ENCODE results near the gene HDAC4. TPM values are rescaled to one million over a fixed set of nuclear protein-coding genes. Genes with fewer than 3 reads are reported as not detected.

HDAC4 gene
- total RNA-seq, 1 donor from 2014 or later = 65.7 TPM

DNA sequence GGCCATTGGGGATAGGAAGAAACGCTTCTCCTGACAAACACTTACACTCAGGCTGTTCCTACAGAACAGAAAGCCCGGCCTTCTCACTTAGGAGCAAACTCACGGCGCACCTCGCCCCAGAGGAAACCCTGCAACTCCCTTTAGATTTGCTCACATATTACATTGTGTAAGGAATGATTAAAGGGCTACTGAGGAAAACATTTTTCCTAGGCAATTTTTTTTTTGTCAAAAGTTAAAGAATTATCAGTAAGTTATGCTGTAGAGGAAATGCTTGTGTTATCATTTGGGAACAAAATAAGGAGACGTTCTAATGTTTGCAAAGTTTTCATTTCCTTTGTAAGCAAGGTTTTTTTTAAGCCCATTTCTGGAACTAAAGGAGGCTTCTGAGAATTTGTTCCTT, 264.1 kb downstream of the HDAC4 start:
- TF ChIP-seq CTCF (IDR thresholded peaks at IDR 0.05) = no peak
- no peak for DNase-seq (ENCODE audit: low spot score in 2 of 2)
- Histone ChIP-seq H3K4me3 (no peak overlapping the region), H3K36me3 (peaks cover 36 to 53% of the 10 kb centered on the region in 2 donors), H3K4me1 (peaks cover 0 to 3% of the 10 kb centered on the region in 2 donors), H3K27me3 (no peaks in the 10 kb centered on the region), H3K27ac (no peak overlapping the region), H3K9me3 (no peaks in the 10 kb centered on the region)
- intact Hi-C loops (cut with DNase I) = no loop called here

DNA sequence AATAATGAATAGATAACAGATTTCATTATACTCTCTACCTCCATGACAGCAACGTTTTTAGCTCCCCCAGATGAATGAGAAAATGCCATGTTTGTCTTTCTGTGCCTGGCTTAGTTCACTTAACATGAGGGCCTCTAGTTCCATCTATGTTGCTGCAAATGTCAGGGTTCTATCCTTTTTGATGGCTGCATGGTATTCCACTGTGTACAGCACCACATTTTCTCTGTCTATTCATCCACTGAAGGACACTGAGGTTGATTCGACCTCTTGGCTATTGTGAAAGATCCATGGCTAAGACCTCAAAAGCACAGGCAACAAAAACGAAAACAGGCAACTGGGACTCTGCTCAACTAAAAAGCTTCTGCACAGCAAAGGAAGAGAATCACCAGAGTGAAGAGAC, 264.6 kb downstream of the HDAC4 start:
- intact Hi-C loops (cut with DNase I) = no loop called here
- no peak for TF ChIP-seq CTCF (IDR thresholded peaks at IDR 0.05)
- H3K36me3 ChIP-seq = peaks cover 36 to 59% of the 10 kb centered on the region in 2 donors

GRCh38 chr2:239135531-239135930, 265.3 kb downstream of the HDAC4 start:
- peaks cover 36 to 66% of the 10 kb centered on the region in 2 donors for H3K36me3 ChIP-seq
- H3K27ac ChIP-seq = no peak overlapping the region
- H3K4me1 ChIP-seq = peaks cover 0 to under 1% of the 10 kb centered on the region in 2 donors
- intact Hi-C loops (cut with DNase I) = no loop called here
- no peaks in the 10 kb centered on the region for H3K27me3 ChIP-seq
- TF ChIP-seq CTCF (IDR thresholded peaks at IDR 0.05) = no peak
- no peak for DNase-seq (ENCODE audit: low spot score in 2 of 2)
- H3K4me3 ChIP-seq = no peak overlapping the region
- no peaks in the 10 kb centered on the region for H3K9me3 ChIP-seq

More for the DNA sequence above, 264.6 kb downstream of the HDAC4 start:
- Histone ChIP-seq H3K4me1 (peaks cover 0 to 3% of the 10 kb centered on the region in 2 donors), H3K4me3 (no peak overlapping the region), H3K27ac (no peak overlapping the region), H3K9me3 (no peaks in the 10 kb centered on the region), H3K27me3 (no peaks in the 10 kb centered on the region)
- no peak for DNase-seq (ENCODE audit: low spot score in 2 of 2)

GRCh38 chr2:239133945-239134570, 266.8 kb downstream of the HDAC4 start:
- no peak overlapping the region for H3K27ac ChIP-seq
- DNase-seq (ENCODE audit: low spot score in 2 of 2) = no peak
- H3K27me3 ChIP-seq = no peaks in the 10 kb centered on the region
- no peak overlapping the region for H3K4me3 ChIP-seq
- intact Hi-C loops (cut with DNase I) = no loop called here
- H3K9me3 ChIP-seq = no peaks in the 10 kb centered on the region
- H3K36me3 ChIP-seq = peaks cover 31 to 70% of the 10 kb centered on the region in 2 donors
- H3K4me1 ChIP-seq = no peaks in the 10 kb centered on the region
- no peak for TF ChIP-seq CTCF (IDR thresholded peaks at IDR 0.05)

GRCh38 chr2:239132786-239133185, 268.0 kb downstream of the HDAC4 start:
- TF ChIP-seq CTCF (IDR thresholded peaks at IDR 0.05) = no peak
- H3K36me3 ChIP-seq = peaks cover 26 to 72% of the 10 kb centered on the region in 2 donors
- H3K4me3 ChIP-seq = no peak overlapping the region
- H3K27ac ChIP-seq = no peak overlapping the region
- no peaks in the 10 kb centered on the region for H3K9me3 ChIP-seq
- intact Hi-C loops (cut with DNase I) = no loop called here
- no peak for DNase-seq (ENCODE audit: low spot score in 2 of 2)
- H3K4me1 ChIP-seq = no peaks in the 10 kb centered on the region
- H3K27me3 ChIP-seq = no peaks in the 10 kb centered on the region
